ENCODE data around the gene KNDC1. TPM values are rescaled to one million over a fixed set of nuclear protein-coding genes. Genes with fewer than 3 reads are reported as not detected.
"Not testable (repeated sequence)": the region's sequence is repeated elsewhere in the genome, so short reads cannot be mapped to it uniquely, and the experiment has no call there.

Gene KNDC1
- total RNA-seq, 2 donors from 2014 or later: 0.06 to 0.20 TPM

DNA sequence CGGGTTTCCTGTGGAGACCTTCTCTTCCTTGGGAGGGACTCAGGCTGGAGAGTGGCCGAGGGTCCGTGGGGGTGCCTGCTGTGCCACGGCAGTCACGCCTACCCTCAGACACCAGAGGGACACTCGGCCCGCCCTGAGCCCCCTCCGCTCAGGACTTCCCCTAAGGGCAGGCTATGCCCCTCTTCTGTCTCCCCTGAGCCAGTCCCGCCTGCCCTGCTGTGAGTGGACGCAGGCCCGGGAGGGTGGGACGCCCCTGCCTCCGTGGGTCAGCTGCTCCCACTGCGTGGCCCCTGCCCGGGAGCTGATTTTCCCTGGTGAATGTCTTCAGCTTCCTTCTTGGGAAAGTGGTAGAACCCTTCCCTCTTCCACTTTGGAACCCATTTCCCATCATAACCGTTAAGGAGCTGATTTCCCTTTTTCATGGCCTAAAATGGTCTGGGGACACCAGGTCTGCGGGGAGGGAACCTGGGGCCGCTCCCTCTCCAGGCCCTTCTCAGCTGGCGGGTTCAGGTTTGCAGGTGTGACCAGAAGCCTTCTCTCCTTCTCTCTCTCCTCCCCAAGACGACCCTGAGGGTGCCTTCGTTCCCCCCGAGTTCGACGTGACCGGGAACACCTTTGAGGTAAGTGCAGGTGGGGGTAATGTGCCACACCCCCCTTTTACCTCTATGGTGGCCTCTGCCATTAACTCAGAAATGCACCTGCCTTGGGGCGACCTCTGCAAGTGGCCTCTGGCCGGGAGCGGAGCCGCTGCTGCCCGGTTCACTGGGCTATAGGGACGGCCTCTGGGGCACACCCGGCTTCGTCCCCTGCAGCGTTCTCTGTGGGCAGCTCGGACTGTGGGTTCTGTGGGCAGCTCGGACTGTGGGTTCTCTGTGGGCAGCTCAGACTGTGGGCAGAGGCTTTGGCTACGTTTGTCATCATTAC lies 7.9 kb downstream of the KNDC1 start:
- peak in 1 of 2 donors; percentile 12 for DNase-seq
- no peak for ATAC-seq
- intact Hi-C loops (cut with DNase I, micrococcal nuclease): no loop called here

DNA sequence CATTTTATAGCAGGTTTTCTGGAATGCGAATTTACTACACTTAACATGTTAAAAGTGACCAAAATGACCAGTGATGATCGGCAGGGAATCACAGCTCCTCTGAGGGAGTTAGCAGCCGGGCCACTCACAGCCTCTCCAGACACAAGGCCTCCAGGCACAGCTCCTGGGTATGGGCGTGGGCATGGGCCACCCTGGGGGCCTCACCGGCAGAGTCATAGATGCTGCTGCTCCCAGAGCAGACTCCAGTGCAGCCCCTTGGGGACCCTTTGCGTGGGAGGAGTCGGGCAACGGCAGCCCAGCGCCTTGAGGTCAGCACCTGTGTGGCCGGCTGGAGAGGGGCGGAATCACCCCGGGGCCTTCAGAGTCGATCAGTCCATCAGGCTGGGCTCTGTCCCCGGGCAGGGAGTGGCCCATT lies 8.6 kb downstream of the KNDC1 start:
- intact Hi-C loops (cut with DNase I, micrococcal nuclease): no loop called here
- DNase-seq: no peak
- no peak for ATAC-seq

GRCh38 chr10:133169173-133169947 lies 9.3 kb downstream of the KNDC1 start:
- no peak for ATAC-seq
- no peak for DNase-seq
- intact Hi-C loops (cut with DNase I, micrococcal nuclease): no loop called here

DNA sequence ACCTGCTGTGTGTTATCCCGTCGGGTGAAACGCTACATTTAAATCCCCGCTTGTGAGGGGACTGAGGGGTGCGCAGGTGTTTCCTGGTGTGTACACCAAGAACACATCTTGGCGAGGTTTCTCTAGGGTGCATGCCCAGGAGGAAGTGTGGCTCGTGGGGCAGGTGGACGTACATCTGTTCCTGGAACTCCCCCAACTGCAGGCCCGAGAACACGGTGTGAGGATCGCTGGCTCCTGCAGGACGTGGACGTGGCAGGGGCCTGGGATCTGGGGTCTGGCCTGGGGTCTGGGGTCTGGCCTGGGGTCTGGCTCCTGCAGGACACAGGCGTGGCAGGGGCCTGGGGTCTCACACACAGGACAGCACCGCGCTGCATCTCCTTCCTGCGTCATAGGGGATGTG lies 10.1 kb downstream of the KNDC1 start:
- ATAC-seq (no peak), DNase-seq (no peak)
- intact Hi-C loops (cut with DNase I, micrococcal nuclease): no loop called here

DNA sequence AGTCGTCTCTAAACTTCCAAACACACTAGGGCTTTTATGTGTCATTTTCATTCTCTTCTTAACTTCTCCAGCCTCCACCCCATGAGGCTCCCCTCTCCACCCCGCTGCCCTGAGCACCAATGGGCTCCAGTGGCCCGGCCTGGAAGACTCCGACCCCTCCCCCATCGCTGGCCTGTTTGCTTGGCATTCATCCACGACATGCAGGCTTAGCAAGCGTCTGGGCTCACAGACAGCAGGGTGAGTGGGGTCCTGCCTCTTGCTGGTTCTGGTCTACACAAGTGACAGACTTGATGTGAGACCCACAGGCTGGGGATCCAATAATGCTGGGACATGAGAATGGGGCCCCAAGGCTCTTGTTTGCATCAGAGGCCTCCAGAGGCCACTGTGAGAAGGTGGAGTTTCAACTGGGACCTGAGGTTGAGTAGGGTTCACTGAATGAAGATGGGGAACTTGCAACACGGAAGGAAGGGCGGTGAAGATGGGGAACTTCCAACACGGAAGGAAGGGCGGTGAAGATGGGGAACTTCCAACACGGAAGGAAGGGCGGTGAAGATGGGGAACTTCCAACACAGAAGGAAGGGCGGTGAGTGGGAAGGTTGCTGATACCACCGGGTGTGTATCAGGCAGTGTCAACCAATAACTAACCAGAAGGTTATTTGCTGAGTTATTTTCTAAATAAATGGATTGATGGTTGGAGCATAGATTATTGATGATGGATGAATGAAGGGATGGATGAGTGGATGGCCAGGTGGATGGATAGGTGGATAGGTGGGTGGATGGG lies 14.0 kb downstream of the KNDC1 start:
- ATAC-seq: no peak
- DNase-seq: no peak
- intact Hi-C loops (cut with DNase I, micrococcal nuclease): no loop called here

DNA sequence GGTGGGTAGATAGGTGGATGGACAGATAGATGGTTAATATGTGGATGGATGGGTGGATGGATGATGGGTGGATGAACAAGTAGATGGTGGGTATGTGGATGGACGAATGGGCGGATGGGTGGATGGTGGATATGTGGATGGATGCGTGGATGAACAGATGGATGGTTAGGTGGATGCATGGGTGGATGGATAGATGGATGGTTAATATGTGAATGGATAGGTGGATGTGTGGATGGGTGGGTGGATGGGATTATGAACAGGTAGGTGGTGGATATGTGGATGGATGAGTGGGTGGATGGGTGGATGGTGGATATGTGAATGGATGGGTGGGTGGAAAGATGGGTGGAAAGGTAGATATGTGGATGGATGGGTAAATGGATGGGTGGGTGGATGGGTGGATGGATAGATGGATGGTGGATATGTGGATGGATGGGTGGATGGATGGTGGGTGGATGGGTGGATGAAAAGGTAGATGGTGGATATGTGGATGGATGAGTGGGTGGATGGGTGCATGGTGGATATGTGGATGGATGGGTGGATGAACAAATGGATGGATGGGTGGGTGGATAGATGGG lies 14.8 kb downstream of the KNDC1 start:
- ATAC-seq: no peak

GRCh38 chr10:133175624-133176023 lies 15.6 kb downstream of the KNDC1 start:
- DNase-seq; intact Hi-C loops (cut with DNase I, micrococcal nuclease); ATAC-seq: not testable (repeated sequence)

More for the DNA sequence above, 14.8 kb downstream of the KNDC1 start:
- DNase-seq: no peak
- intact Hi-C loops (cut with DNase I, micrococcal nuclease): no loop called here

DNA sequence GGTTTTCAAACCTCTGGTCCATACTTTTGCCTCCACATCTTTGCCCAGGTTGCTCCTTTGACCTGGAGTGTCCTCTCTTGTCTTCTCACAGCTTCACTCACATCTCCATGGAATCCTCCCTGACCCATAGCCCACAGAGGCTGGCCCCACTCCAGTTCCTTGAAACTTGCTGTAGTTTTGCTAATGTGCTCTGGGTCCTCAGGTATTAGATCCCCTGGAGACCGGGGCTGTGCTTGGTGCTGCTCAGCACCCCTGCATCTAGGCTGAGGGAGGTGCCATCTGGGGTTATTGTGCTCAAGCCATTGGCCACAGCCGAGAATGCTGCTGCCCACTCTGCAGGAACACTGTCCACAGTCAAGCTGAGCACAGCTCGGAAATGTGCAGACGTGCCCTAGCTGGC lies 16.5 kb downstream of the KNDC1 start:
- intact Hi-C loops (cut with DNase I, micrococcal nuclease): no loop called here
- DNase-seq (no peak), ATAC-seq (no peak)

GRCh38 chr10:133177380-133178157 lies 17.6 kb downstream of the KNDC1 start:
- no peak for DNase-seq
- intact Hi-C loops (cut with DNase I, micrococcal nuclease): no loop called here
- no peak for ATAC-seq

GRCh38 chr10:133178357-133179127 lies 18.5 kb downstream of the KNDC1 start:
- ATAC-seq: no peak
- intact Hi-C loops (cut with DNase I, micrococcal nuclease): no loop called here
- no peak for DNase-seq

GRCh38 chr10:133179128-133179520 lies 19.1 kb downstream of the KNDC1 start:
- intact Hi-C loops (cut with DNase I, micrococcal nuclease): no loop called here
- DNase-seq (no peak), ATAC-seq (no peak)

DNA sequence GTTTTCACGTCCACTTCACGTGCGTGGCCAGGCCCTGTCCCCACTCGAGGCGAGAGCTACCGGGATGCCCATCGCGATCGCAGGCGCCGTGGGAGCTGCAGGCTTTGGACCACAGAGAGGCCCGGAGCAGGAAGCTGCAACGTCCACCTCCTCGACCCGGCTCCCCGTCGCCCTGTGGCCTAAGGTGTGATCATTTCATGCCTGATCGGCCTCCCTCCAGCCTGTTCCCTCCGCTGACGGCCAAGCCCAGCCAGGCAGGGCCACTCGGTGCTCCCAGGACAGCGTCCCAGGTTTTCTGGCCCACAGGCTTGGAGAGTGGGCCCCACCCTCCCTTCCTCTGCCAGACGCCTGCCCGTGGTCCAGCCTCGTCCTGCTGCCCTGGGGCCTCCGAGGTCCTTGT lies 19.6 kb downstream of the KNDC1 start:
- intact Hi-C loops (cut with DNase I, micrococcal nuclease): no loop called here
- no peak for ATAC-seq
- DNase-seq: no peak

- DNase-seq (no peak), ATAC-seq (no peak)
- intact Hi-C loops (cut with DNase I, micrococcal nuclease): no loop called here
Observed at GRCh38 chr10:133180192-133180964, 20.4 kb downstream of the KNDC1 start.

DNA sequence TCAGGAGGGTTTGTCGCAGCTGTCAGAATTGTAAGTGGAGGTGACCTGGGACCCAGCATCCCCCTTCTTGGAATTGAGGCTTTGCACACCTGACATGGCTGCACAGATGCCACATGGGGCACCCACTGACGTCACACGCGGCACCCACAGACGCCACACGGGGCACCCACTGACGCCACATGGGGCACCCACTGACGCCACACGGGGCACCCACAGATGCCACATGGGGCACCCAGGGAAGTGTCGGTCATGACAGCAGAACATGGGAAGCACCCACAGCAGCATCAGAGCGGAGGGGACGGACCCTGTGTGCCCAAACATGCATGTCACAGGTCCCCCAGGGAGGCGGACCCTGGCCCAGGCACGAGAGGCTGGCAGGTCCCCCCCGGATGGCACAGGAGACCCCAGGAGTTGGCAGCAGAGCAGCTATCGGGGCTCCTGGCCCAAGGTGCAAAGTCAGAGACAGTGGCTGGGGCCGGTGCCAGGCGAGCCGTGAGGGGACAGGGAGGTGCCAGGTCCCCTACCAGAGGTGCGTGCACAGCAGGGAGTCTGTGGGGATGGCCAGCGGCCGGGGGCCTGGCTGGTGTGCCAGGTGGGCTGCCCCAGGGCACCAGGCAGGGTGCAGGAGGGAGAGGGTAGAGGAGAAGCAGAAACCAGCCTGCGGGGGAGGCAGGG lies 21.1 kb downstream of the KNDC1 start:
- ATAC-seq: no peak

GRCh38 chr10:133182190-133182589 lies 22.2 kb downstream of the KNDC1 start:
- ATAC-seq: no peak
- intact Hi-C loops (cut with DNase I, micrococcal nuclease): no loop called here
- DNase-seq: no peak

More for the DNA sequence above, 21.1 kb downstream of the KNDC1 start:
- no peak for DNase-seq
- intact Hi-C loops (cut with DNase I, micrococcal nuclease): no loop called here

All from left colon (tissue), 2 donors.